Measurements from ENCODE around the gene SAMD14. TPM values are rescaled to one million over a fixed set of nuclear protein-coding genes. Genes with fewer than 3 reads are reported as not detected.

SAMD14 gene
- total RNA-seq, result 0.43 and 0.79 TPM in 2 replicates

GRCh38 chr17:50129728-50130558, at the start of gene SAMD14:
Gene SAMD14 (minus strand): TSS chr17:50130160. CDS start chr17:50124959, 5,201 bp downstream.

GRCh38 chr17:50165867-50166517, 36.0 kb upstream of the SAMD14 start, which contains the start of gene SGCA:
Gene SGCA (plus strand): TSS chr17:50166005. CDS start chr17:50166041, 36 bp downstream.

GRCh38 chr17:50150354-50151040, 20.5 kb upstream of the SAMD14 start, which contains the start of gene PPP1R9B:
Gene PPP1R9B (minus strand): TSS chr17:50150677. CDS start chr17:50150513, 164 bp downstream.

GRCh38 chr17:50094753-50095619, 35.0 kb downstream of the SAMD14 start, which contains the start of gene PDK2:
Gene PDK2 (plus strand): TSS chr17:50095351. CDS start chr17:50095436, 85 bp downstream.

Other genes starting within 250 kb of the SAMD14 start
- 0.11 TPM in 1 of 2 replicates, not detected in the other for gene DLX4, start 161.0 kb downstream of the SAMD14 start, total RNA-seq
- gene DLX3, start 134.9 kb downstream of the SAMD14 start, total RNA-seq, result under 0.01 and 0.33 TPM in 2 replicates
- 35.3 and 92.4 TPM in 2 replicates for gene ITGA3, start 74.0 kb downstream of the SAMD14 start, total RNA-seq
- 31.4 and 57.7 TPM in 2 replicates for gene PDK2, start 34.8 kb downstream of the SAMD14 start, total RNA-seq
- gene PPP1R9B, start 20.5 kb upstream of the SAMD14 start, total RNA-seq, result 38.3 and 56.1 TPM in 2 replicates
- 0.11 and 1.6 TPM in 2 replicates for gene SGCA, start 35.8 kb upstream of the SAMD14 start, total RNA-seq
- gene COL1A1, start 71.5 kb upstream of the SAMD14 start, total RNA-seq, result 2,103 and 2,834 TPM in 2 replicates
- 0.39 and 1.2 TPM in 2 replicates for gene TMEM92, start 144.3 kb upstream of the SAMD14 start, total RNA-seq
- 48.3 and 56.2 TPM in 2 replicates for gene XYLT2, start 216.0 kb upstream of the SAMD14 start, total RNA-seq
- 38.1 and 50.1 TPM in 2 replicates for gene MRPL27, start 243.0 kb upstream of the SAMD14 start, total RNA-seq
- 1.2 and 2.4 TPM in 2 replicates for gene EME1, start 243.1 kb upstream of the SAMD14 start, total RNA-seq